Left lobe of liver (tissue), 2 donors: ENCODE results near the gene FAN1. TPM values are rescaled to one million over a fixed set of nuclear protein-coding genes. Genes with fewer than 3 reads are reported as not detected.

ENCODE experiments used
- ATAC-seq: fragments of 200-7000 bp; cut with Tn5 transposase; one replicate; pipeline ENCODE4 v1.9.1; 2020; ENCODE audit warnings: mild to moderate bottlenecking, moderate library complexity
- DNase-seq: peaks from one replicate; pipeline ENCODE4 v3.0.0-alpha.2; 2020; ENCODE audit warnings: low spot score
- total RNA-seq: library from RNA; stranded (reverse); gene quantifications from one replicate; pipeline ENCODE4 v1.2.1, GENCODE V29; 2021
- donor health status: DM: no; HTN: no; CAD: no; lungs with moderate emphysema.
- donor health status: DM: no; HTN: yes; CAD: no.

The FAN1 gene
- total RNA-seq, 1 donor from 2014 or later = 14.2 TPM

DNA sequence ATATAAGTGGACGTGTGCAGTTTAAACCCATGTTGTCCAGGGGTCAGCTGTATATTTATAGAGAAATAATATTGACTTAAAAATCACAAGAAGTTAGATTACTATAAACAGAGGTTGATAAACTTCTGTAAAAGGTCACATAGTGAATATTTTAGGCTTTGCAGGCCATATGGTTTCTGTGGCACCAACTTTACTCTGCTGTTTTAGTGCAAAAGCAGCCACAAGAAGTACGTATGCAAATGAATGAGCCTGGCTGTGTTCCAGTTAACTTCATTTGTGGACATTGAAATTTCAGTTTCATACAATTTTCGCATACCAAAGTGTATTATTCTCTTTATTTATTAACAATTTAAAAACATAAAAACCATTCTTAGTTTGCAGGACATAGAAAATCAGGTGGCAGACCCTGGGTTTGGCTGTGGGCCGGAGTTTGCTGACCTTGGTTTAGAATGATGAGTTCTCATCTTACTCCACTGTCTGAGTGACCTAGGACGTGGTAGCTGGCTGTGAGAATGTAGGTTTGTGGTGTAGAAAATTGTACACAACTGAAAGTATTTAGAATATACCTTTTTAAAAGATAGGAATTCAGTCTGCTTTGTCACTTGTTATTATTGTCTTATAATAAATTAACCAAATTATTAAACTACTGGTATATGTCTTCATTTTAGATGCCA, 16.3 kb downstream of the FAN1 start:
- ATAC-seq (no peak), DNase-seq (no peak)

DNA sequence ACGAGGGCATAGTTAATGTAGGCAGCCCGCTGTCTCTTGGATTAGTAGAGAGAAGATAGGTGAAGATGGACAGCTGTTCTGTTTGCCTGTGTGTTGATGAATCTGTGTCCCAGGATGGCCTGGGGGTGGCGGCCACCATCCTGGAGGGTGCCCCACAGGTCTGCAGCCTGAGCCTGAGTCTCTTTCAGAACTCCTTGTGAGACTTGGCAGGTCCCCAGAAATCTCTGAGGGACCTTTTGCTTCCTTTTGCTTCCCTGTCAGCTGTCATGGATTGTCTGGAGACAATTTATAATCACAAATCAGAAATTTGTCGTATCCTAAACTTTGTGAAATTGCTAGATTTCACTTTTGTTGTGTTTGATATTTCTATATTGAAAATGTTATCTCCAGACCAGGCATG, 17.4 kb downstream of the FAN1 start:
- ATAC-seq (no peak), DNase-seq (no peak)

- peak; percentile 68 for DNase-seq
- ATAC-seq = peak; percentile 95
These were observed 18.2 kb downstream of the FAN1 start for GRCh38 chr15:30921781-30922479.

DNA sequence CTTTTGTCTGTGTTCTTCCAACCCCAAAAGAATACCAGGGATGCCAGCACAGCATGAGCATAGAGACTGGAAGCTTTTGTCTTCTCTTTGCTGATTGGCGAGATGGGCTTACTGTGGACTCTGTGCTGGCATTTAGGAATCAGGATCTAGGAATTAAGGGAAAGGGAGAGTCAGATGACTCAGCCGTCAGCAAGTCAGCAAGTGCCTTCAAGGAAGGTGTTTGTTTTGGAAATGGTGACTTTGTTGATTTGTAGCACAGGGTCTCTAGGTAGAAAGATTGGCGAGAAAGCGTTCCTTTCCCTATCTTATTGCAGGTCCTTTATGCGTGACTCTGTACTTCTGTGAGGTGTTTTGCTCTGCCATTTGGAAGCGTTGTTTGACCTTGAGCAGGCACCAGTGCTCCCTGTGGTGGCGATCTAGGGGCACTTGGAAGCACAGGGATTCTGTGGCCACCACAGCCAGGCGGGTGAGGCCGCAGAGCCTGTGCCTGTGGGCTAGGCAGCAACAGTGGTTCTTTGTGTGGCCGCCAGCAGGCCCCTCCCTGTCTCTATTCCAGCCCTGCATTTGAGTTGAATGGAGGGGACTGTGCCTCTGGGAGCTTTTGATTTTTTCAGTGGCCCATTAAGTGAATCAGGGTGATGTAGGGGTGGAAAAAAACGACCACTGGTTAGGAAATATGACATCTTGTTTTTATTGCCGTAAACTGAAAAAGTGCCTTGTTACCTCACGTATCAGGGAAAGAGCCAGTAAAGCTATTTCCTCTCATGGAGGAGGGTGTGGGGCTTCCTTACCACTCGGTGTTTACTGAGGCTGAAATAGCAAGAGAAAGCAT, 19.0 kb downstream of the FAN1 start:
- ATAC-seq = no peak
- DNase-seq = no peak

GRCh38 chr15:30923429-30923828, 19.7 kb downstream of the FAN1 start:
- no peak for DNase-seq
- ATAC-seq = no peak

DNA sequence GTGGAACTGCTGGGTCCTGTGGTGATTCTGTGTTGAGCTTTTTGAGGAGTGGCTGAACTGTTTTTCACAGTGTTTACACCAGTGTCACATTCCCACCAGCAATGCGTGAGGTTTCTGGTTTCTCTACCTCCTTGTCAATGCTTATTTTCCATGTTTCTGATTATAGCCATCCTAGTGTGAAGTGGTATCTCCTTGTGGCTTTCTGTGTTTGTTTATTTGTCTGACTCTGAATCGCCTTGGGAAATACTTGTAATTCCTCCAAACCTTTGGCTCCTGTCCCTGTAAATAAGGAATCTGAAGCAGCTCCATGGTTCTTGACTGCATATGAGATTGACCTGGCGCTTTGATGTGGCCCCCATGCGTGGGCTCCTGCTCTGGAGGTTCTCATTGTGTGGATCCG, 20.6 kb downstream of the FAN1 start:
- ATAC-seq (no peak), DNase-seq (no peak)

DNA sequence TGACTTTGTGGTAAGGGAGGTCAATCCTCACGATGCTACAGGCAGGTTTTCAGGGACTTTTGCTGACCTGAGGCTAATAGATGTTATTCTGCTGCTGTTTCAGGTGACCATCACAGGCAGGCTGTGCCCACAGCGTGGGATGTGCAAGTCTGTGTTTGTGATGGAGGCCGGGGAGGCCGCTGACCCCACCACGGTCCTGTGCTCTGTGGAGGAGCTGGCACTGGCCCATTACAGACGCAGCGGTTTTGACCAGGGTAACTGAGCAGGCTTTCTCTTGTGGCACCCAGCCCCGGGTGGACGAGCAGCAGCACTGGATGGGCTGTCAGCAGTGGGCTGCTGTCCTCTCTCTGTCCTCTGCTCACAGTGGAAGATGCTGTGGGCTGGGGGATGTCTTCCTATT, 22.0 kb downstream of the FAN1 start:
- ATAC-seq (no peak), DNase-seq (no peak)

- no peak for DNase-seq
- no peak for ATAC-seq
These were observed 22.4 kb downstream of the FAN1 start for GRCh38 chr15:30926161-30926560.

- DNase-seq = no peak
- ATAC-seq = peak; percentile 22
These were observed 23.5 kb downstream of the FAN1 start for GRCh38 chr15:30927148-30927761.

DNA sequence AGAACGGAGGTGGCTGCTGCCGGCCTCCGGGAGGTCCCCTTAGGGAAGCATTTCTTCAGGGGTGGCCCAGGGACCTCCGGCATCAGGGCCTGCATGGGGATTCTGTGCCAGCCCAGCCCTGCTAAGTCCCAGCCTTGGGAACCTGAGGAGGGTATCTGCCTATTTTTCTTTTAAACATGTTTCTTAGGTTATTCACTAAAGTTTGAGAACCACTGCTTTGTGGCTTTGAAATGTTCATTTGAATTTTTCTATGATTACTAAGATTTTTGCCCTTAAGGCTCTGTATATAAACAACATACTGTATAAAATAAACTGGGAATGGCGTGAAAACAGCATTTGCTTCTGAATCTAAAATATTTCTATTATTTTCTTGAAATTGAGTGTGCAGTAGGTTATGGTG, 24.4 kb downstream of the FAN1 start:
- no peak for ATAC-seq
- DNase-seq = no peak

- DNase-seq (no peak), ATAC-seq (peak; percentile 44)
These were observed 25.5 kb downstream of the FAN1 start for GRCh38 chr15:30929064-30929669.

DNA sequence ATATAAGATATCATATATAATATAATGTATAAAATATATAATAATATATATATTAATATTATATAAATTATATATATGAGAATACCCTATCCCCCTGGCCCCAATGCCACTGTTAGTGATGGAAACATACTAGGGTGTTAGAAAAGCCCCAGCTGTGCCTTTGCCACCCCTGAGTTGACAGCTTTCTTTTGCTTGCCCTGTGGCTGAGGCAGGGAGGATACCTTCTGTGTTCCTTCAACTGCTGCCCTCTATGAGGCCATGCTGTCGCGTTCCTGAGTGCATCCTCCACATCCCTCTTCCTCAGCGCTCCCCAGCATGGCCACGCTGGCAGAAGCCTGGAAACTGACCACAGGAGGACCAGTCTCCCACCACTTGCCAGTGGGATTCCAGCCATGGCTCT, 26.3 kb downstream of the FAN1 start:
- DNase-seq (no peak), ATAC-seq (no peak)

DNA sequence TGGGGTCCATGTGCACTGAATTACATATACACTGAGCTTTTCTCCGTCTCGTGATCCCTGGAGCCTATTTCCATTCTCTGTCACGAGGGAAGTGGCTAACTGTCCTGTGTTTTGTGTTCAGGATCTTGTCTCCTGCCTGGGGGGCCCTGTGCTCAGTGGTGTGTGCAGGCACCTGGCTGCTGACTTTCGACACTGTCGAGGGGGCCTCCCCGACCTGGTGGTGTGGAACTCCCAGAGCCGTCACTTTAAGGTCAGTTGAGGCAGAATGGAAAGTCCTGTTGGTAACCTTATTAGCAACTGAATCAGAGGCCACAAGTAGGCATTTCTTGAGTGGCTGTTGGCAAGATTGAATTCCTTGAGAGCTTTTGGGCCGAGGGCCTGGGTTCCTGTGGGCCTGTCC, 26.7 kb downstream of the FAN1 start:
- no peak for ATAC-seq

GRCh38 chr15:30933293-30933692, 29.6 kb downstream of the FAN1 start:
- DNase-seq = no peak
- ATAC-seq = no peak

More for the DNA sequence above, 26.7 kb downstream of the FAN1 start:
- no peak for DNase-seq

- ATAC-seq (no peak), DNase-seq (no peak)
These were observed 35.4 kb downstream of the FAN1 start for GRCh38 chr15:30939161-30939560.

DNA sequence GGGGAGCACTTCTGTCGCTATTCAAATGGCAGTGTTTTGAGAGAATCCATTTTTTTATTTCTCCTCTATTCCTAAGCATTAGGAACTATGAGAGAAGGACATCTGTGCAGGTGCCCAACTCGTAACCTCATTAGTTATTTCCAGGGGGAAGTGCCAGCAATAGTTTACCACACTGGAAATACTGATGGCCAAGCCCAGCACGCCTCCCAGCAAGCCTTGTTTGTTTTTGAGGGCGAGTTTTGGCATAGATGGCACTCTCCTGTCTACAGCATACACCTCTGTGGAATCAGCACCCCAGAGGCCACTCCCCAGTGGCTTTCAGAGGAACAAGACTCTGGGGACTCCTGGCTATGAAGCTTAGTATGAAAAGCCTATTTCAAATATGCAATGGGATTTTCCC, 36.6 kb downstream of the FAN1 start:
- ATAC-seq = peak; percentile 94
- DNase-seq = peak; percentile 75

DNA sequence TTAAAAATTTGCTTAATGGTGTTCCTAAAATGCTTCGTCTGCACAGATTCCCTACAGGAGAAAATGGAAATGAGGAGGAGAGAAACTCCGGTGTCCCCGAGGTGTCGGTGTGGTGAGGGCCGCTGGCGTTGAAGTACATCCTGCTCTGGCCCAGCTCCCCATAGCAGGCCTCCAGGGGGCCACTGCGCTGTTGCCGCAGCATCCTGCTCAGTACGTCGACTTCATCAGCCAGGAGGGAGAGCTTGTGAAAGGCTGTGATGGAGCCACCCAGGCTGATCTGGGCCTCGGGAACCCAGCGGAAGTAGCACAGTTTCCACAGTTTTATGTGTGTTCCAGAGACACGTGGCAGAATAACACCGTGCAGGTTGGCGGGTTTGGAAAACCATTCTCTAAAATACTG, 37.8 kb downstream of the FAN1 start:
- ATAC-seq (no peak), DNase-seq (no peak)

- no peak for ATAC-seq
- DNase-seq = no peak
These were observed 40.1 kb downstream of the FAN1 start for GRCh38 chr15:30943654-30944335.

- DNase-seq (no peak), ATAC-seq (no peak)
These were observed 49.5 kb downstream of the FAN1 start for GRCh38 chr15:30953183-30953582.

- DNase-seq (no peak), ATAC-seq (peak; percentile 37)
These were observed 50.1 kb downstream of the FAN1 start for GRCh38 chr15:30953731-30954378.
